K562 treated with DMSO at 1 percent for 12 hours (cell line): ENCODE results near the gene SLC1A5. TPM values are rescaled to one million over a fixed set of nuclear protein-coding genes. Genes with fewer than 3 reads are reported as not detected.

Source experiments
- total RNA-seq: library from RNA; unstranded; fragments of 300-600 nt; gene quantifications from 2 replicates; pipeline ENCODE4 v1.2.3, GENCODE V29; 2022; ENCODE audit not compliant: insufficient read depth

SLC1A5 gene
- total RNA-seq: 399 and 497 TPM in 2 replicates

GRCh38 chr19:46788262-46788967 lies at the start of gene SLC1A5:
SLC1A5 (minus strand) TSS chr19:46788594; CDS start chr19:46787965, 629 bp downstream.

GRCh38 chr19:46746281-46747057 lies 41.9 kb downstream of the SLC1A5 start, which contains the start of gene STRN4:
STRN4 (minus strand) TSS chr19:46746450; CDS start chr19:46746430, 20 bp downstream.

GRCh38 chr19:46745521-46746280 lies 42.7 kb downstream of the SLC1A5 start, which contains the start of gene FKRP:
FKRP (plus strand) TSS chr19:46746057; CDS start chr19:46755451, 9,394 bp downstream.

Other genes with a start within 250 kb of the SLC1A5 start
- gene CALM3, start 187.3 kb downstream of the SLC1A5 start, total RNA-seq: 232 and 346 TPM in 2 replicates
- not detected in 2 replicates for gene PTGIR, start 163.5 kb downstream of the SLC1A5 start, total RNA-seq
- not detected in 2 replicates for gene GNG8, start 152.4 kb downstream of the SLC1A5 start, total RNA-seq
- 1.9 and 2.8 TPM in 2 replicates for gene DACT3, start 127.4 kb downstream of the SLC1A5 start, total RNA-seq
- 41.6 and 57.2 TPM in 2 replicates for gene PRKD2, start 71.5 kb downstream of the SLC1A5 start, total RNA-seq
- 31.3 and 59.8 TPM in 2 replicates for gene FKRP, start 42.5 kb downstream of the SLC1A5 start, total RNA-seq
- gene STRN4, start 42.1 kb downstream of the SLC1A5 start, total RNA-seq: 66.0 and 88.6 TPM in 2 replicates
- gene AP2S1, start 62.3 kb upstream of the SLC1A5 start, total RNA-seq: 377 and 597 TPM in 2 replicates
- gene ARHGAP35, start 72.4 kb upstream of the SLC1A5 start, total RNA-seq: 10.2 and 38.2 TPM in 2 replicates
- gene NPAS1, start 231.2 kb upstream of the SLC1A5 start, total RNA-seq: 15.2 and 16.1 TPM in 2 replicates